GM19467 (cell line): ENCODE results near the gene COL4A5.
"Not testable (repeated sequence)": the region's sequence is repeated elsewhere in the genome, so short reads cannot be mapped to it uniquely, and the experiment has no call there.

Experiments used
- ATAC-seq: cut with Tn5 transposase; IDR thresholded peaks from one replicate; pipeline ENCODE4 v1.9.1; 2021; ENCODE audit warnings: mild to moderate bottlenecking, moderate library complexity; ENCODE audit not compliant: unreplicated experiment

The COL4A5 gene

DNA sequence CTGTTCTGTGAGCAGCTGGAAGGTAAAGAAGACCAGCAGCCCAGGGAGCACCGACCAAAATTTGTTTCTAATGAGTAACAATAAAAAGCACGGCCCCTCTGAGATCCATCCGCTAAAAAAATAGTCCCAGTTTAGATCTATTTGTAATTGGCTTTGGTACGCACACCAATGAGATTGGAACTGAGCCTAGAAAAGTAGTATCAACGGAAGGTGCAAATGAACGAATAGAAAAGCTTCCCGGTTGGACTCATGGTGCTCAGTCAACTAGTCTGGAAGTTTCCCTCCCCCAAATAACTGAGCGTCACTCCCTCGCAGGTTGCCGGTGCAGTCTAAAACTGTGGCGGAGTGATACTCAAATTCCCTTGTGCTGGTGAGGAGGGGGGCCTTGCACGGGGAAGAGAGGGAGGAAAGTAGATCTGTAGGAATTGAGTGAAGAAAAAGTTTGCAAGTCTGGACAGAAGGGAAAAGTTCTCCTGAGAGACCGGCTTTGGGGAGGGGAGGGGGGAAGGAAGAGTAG is at the start of gene COL4A5:
TSS of gene COL4A5 (plus strand) at position 413 of the 517 bp plus-strand sequence. CDS start 288 bp downstream, outside the sequence.
- no peak for ATAC-seq

DNA sequence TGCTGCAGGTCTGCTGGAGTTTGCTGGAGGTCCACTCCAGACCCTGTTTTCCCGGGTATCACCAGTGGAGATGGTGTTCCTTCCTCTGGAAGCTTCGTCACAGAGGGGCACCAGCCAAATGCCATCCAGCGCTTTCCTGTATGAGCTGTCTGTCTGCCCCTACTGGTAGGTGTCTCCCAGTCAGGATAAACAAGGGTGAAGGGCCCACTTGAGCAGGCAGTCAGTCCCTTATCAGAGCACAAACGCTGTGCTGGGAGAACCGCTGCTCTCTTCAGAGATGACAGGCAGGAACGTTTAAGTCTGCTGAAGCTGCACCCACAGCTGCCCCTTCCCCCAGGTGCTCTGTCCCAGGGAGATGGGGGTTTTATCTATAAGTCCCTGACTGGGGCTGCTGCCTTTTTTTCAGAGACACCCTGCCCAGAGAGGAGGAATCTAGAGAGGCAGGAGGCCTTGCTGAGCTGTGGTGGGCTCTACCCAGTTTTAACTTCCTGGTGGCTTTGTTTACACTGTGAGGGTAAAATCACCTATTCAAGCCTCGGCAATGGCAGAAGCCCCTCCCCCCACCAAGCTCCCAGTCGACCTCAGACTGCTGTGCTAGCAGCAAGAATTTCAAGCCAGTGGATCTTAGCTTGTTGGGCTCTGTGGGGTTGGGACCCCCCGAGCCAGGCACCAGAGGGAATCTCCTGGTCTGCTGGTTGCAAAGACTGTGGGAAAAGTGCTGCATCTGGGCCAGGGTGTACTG is 48.5 kb upstream of the COL4A5 start:
- ATAC-seq, result not testable (repeated sequence)

GRCh38 chrX:108396188-108396891 is 43.3 kb upstream of the COL4A5 start:
- no peak for ATAC-seq

- ATAC-seq, result no peak
Measured at GRCh38 chrX:108396986-108397385, 42.7 kb upstream of the COL4A5 start.

DNA sequence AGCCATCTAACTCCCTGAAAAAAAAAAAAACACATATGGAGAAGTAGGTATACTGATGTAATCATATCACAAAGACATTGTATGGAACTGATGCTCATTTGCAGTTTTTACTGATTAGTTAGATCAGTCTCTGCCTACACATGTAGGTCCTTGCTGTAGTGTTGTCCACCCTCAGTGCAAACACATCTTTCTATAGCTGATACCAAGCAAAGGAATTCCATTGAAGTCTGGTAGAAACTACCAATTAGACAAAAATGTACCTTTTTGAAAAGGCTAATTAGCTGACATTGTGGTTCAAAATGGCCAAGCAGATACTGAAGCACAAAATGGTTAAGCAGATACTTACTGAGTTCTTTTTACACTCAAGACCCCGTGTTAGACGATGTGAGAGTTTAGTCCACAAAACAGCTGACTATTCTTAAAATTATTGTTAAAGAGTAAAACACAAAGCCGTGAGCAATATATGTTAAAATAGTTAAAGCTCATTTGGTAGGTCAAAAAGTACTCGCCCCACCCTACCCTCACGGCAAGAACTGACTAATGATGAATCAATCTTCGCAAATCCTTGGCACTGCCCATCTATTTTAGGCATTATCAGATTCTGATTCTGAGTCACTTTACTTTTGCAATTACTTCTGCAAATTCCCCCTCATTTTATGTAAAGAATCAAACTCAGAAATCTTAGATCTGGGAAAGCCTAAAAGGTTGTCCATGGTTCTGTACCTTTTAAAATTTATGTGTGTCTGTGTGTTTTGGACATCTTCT is 41.8 kb upstream of the COL4A5 start:
- ATAC-seq, result no peak

- no peak for ATAC-seq
Measured at GRCh38 chrX:108399418-108400165, 40.0 kb upstream of the COL4A5 start.

- no peak for ATAC-seq
Measured at GRCh38 chrX:108412783-108413182, 26.9 kb upstream of the COL4A5 start.

DNA sequence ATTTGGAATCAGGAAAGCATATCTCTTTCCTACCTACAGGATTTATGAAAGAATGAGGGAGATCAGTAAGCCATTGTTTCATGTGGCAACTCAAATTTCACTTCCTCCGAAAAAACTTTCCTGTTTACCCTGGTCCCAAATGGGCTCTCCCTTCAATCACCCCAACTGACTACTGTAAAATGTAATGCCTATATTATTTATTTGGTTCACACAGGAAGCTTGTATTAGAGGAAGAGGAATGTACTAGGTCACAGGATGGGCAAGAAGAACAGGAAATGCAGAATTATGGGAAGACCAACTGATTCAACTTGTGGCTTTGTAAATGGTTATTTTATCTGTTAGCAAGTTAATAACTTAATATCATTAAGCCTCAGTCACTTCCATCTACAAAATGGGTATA is 24.5 kb upstream of the COL4A5 start:
- no peak for ATAC-seq

GRCh38 chrX:108415891-108416290 is 23.7 kb upstream of the COL4A5 start:
- ATAC-seq, result no peak

- ATAC-seq, result no peak
Measured at GRCh38 chrX:108417257-108417656, 22.4 kb upstream of the COL4A5 start.

- ATAC-seq, result no peak
Measured at GRCh38 chrX:108419401-108419800, 20.2 kb upstream of the COL4A5 start.

DNA sequence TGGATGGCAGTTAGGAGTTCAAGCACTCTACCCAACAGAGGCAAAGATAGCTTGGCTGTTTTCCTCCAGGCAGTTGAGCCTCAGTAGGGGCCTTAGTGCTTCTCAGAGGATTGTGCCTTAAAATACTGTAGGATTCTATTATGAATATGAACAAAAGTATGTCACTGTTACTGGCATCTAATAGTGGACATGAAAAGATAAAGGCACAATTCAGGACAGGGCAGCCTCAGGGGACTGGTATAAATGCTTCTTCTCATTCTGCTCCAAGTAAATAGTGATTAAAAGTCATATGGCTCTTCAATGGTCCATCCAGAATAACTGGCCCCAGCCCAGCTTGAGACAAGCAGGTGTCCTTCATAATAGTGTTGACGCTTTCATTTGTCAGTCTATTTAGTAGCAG is 19.2 kb upstream of the COL4A5 start:
- no peak for ATAC-seq

GRCh38 chrX:108426262-108426661 is 13.4 kb upstream of the COL4A5 start:
- ATAC-seq, result no peak

DNA sequence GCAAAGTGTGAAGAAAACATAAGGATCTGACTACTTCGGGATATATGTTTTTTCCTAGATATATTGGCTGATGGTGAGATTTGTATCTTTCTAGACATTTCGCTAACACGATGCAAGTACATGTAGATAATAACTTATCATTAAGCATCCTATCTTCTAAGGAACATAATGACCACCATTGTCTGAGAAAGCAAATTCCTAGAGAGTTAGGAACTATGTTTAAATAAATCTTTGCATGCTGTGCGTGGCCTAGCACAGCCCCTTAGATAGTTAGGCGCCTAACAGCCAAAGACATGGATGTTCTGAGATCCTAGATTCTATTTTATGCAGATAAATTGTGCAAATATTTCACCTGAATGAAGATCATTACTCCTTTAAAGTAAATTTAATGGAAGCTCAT is 4.4 kb upstream of the COL4A5 start:
- ATAC-seq, result no peak

- ATAC-seq, result no peak
Measured at GRCh38 chrX:108437349-108438109, 2.1 kb upstream of the COL4A5 start.

- ATAC-seq, result no peak
Measured at GRCh38 chrX:108438110-108438623, 1.5 kb upstream of the COL4A5 start, which contains the start of gene COL4A6. Gene COL4A6 (minus strand): TSS chrX:108438422. CDS start chrX:108438196, 226 bp downstream.

GRCh38 chrX:108439961-108440696 is 491 bp downstream of the COL4A5 start:
- ATAC-seq, result no peak

- no peak for ATAC-seq
Measured at GRCh38 chrX:108442901-108443464, 3.3 kb downstream of the COL4A5 start.

DNA sequence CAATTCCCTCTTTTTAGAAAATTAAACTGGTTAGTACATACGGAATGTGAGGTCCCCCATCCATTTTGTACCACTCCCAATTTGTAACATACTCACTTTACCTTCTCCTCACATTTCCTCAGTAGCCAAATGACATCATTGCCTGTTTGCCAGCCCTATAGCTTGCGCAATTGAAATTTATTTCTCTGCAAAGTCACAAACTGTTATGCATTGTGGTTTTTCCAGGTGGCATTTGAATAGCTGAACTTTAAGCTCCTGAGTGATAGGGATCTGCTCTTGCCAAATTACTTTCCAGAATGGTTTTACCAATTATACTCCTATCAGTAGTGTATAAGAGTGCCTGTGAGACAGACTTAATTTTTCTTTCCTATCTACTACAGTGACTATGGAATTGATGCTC is 7.7 kb downstream of the COL4A5 start:
- ATAC-seq, result no peak
